ENCODE measurements around the gene MAP4K1.

GRCh38 chr19:38538386-38538785, 79.4 kb downstream of the MAP4K1 start:
- no peak for TF ChIP-seq CTCF (IDR thresholded peaks at IDR 0.05 in 4 of 5, conservative IDR thresholded peaks at IDR 0.05 in 1 of 5)
- TF ChIP-seq POLR2A (IDR thresholded peaks at IDR 0.05): no peak

Data from gastrocnemius medialis (tissue), 4 donors.